Stimulated activated naive CD4-positive, alpha-beta T cell treated with Interleukin-2 at 50 U/mL for 16 hours (primary cell): Measurements from ENCODE around the gene IFNE.

ENCODE experiments used
- DNase-seq: peaks from one replicate; lab custom pipeline; 2025; lab: John Stamatoyannopoulos, UW

IFNE gene, protein sequence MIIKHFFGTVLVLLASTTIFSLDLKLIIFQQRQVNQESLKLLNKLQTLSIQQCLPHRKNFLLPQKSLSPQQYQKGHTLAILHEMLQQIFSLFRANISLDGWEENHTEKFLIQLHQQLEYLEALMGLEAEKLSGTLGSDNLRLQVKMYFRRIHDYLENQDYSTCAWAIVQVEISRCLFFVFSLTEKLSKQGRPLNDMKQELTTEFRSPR

DNA sequence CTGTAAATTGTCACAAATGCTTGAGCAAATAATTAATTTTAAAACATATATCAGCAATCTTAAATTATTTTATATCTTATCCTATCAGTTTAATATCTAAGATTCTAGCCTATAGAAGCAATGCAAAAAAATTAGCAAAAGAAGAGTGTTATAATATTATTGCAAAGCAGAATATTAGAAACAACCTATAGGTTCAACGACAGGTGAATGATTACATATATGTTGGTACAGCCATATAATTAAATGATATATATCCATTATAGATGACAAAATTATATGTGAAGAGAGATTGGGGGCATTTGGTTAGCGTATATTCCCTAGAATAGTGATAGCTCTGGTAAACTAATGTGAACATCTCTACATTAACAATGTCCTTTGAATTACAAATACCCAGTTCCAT lies at the start of gene IFNE:
TSS of gene IFNE (minus strand) at position 101 of the 400 bp plus-strand sequence. CDS start 619 bp downstream, outside the sequence.
- no peak for DNase-seq

- DNase-seq: no peak
Measured at GRCh38 chr9:21528123-21528808, 46.2 kb upstream of the IFNE start.

DNA sequence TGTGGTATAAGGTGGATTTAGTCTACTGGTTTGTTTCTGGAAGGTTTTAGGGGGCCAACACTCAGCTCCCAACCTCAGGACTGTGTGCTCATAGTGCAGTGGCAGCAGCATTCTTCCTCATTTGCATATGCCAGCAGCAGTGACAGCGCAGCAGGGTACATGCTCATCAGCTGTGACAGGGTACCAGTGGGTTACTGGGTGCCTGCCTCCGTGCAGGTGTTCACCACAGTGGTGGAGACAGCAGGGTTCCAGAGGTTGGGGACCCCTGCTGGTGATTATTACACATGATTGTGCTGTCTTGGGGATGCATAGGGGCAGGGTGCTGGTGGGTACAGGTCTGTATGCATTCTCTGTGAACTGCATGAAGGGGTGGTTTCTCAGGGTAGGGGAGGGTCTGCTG lies 45.5 kb upstream of the IFNE start:
- no peak for DNase-seq

DNA sequence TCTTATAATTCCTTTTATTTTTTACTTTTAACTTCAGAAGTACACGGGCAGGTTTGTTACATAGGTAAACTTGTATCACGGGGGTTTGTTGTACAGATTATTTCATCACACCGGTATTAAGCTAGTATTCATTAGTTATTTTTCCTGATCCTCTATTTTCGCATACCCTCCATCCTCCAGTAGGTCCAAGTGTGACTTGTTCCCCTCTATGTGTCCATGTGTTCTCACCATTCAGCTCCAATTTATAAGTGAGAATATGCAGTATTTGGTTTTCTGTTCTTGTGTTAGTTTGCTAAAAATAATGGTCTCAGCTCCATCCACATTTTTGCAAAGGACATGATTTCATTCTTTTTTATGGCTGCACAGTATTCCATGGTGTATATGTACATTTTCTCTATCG lies 43.1 kb upstream of the IFNE start:
- no peak for DNase-seq

GRCh38 chr9:21524099-21524830 lies 42.2 kb upstream of the IFNE start:
- no peak for DNase-seq

DNA sequence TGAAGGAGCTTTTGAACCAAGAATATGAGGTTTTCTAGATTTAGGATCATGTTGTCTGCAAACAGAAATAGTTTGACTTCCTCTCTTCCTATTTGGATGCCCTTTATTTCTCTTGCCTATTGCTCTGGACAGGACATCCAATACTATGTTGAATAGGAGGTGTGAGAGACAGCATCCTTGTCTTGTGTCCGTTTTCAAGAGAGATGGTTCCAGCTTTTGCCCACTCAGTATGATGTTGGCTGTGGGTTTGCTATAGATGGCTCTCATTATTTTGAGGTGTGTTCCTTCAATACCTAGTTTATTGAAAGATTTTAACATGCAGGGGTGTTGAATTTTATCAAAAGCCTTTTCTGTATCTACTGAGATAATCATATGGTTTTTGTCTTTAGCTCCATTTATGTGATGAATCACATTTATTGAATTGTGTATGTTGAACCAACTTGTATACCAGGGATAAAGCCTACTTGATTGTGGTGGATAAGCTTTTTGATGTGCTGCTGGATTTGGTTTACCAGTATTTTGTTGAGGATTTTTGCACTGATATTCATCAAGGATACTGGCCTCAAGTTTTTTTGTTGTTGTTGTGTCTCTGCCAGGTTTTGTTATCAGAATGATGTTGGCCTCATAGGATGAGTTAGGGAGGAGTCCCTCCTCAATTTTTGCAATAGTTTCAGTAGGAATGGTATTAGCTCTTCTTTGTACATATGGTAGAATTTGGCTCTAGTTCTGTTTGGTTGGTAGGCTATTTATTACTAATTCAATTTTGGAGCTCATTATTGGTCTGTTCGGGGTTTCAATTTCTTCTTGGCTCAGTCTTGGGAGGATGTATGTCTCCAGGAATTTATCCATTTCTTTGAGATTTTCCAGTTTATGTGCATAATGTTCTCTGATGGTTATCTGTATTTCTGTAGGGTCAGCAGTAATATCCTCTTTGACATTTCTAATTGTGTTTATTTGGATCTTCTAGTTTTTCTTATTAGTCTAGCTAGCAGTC lies 41.2 kb upstream of the IFNE start:
- DNase-seq: no peak

GRCh38 chr9:21522348-21522747 lies 40.2 kb upstream of the IFNE start:
- DNase-seq: no peak

GRCh38 chr9:21521448-21521847 lies 39.3 kb upstream of the IFNE start:
- DNase-seq: no peak

DNA sequence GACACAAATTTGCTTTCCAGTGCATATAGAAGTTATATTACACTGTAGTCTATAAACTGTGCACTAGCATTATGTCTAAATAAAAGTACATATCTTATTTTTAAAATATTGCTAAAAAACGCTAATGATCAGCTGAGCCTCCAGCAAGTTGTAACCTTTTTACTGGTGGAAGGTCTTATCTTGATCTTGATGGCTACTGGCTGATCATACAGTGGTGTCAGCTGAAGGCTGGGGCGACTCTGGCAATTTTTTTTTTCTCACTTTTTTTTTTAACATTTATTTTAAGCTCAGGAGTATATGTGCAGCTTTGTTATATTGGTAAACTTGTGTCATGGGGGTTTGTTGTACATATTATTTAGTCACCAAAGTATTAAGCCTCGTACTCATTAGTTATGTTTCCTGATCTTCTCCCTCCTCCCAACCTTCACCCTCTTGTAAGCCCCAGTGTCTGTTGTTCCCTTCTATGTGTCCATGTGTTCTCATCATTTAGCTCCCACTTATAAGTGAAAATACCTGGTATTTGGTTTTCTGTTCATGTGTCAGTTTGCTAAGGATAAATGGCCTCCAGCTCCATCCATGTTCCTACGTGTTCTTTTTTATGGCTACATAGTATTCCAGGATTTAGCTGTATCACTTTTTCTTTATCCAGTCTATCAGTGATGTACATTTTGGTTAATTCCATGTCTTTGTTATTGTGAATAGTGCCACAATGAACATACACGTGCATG lies 38.6 kb upstream of the IFNE start:
- no peak for DNase-seq

DNA sequence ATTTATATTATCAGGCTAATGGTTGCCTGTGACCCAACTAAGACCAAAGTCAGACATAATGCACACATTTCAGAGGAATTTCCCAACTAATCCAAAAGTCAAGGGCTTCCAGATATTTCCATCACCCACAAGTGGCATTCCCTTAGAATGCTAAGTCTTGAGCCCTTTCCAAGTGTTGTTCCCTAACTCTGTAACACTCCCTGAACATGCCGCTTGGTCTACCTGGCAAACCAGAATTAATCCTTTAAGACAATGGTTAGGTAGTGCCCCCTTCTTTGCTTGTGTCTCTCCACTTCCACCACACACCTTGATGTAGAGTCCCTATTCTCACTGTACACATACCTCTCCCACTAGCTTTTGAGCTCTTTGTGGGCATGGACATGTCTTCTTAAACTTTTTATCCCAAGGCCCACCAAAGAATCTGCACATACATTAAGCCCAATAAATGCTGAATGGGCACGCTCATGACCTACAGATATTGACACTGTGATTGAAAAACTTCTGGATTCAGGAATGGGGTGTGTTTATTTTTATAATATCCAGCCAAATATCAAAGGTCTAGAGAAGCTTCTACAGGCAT lies 37.8 kb upstream of the IFNE start:
- DNase-seq: no peak

GRCh38 chr9:21516796-21517195 lies 34.7 kb upstream of the IFNE start:
- DNase-seq: no peak

DNA sequence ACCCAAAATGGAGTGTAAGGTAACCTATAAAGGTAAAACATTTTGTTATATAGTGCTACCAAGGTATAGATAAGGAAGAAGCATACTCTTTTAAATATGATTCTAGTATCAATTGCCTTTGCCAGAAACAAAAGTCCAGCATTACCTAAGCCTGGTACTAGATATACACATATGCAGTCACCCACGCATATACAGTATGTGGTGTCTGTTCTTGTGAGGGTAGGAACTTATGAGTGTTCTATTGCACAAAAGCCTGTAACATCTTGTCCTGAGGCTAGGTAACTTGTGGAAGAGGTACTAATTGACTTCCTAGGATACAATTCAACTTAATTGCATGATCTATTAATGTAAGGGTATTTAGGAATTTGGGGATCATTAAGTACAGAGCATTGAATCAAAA lies 31.3 kb upstream of the IFNE start:
- DNase-seq: no peak

DNA sequence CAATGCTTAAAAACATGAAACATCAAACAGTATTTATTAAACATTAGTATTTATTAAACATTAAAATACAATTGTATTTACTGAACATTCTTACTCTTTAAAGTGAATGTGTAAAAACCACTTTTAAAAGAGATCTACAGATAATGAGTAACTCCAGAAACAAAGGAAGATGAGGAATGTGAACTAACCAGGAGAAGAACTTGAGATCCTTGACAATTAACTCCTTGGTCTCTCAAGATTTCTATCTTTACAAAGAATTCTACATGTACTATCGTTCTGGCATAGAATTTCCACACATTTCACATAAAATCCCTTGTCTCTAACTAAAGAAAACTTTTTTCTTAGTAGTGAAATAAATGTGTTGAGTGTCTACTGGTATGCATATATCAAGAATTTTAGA lies 28.7 kb upstream of the IFNE start:
- no peak for DNase-seq

DNA sequence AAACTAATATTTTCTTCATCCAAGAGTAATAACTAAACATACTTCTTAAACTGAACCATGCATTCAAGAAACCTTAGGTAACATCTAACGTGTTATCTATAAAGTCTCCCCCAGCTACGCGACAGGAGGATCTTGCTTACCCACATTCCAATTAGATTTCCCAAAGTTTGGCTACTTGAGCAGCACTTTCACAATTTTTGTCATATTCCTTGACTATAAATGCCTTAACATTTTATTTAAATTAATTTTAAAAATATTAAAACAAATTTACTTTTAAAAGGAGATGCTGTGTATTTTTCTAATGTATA lies 25.3 kb upstream of the IFNE start:
- DNase-seq: no peak

DNA sequence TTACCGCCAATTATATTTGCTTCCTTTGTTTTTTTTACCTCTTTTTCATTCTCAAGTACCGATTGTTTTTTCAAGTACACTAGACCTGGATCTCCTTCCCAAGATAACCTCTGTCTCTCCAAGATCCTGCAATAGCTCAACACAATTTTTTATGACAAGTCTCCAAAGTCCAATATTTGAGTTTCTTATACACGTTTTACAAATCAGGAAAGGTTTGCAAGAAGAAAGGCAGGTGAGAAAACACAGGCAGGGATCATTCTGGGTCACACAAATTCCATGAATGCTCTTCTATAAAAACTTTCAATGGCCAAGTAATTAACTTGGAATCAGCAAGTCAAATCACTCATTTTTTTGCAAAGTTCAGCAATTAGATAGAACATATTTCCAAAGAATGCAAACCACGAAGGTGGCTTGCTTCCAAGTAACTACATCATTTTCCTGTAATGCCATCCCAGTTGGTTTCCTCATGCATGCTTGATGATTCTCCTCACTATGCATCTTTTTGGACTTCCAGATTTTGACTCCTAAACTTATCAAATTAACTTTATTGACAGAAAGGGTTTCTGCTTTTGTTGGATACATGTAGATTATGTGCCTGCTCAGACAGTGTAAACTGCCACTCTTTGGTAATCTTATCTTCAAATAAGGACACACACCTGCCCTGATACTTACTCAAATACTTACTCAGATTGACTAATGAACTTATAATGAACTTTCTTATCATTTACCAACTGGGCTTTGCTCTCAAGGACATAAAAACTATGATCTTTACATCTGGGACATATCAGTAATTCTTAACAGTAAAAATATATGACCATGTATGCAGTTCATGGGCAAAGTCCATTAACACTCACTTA lies 24.7 kb upstream of the IFNE start:
- no peak for DNase-seq

DNA sequence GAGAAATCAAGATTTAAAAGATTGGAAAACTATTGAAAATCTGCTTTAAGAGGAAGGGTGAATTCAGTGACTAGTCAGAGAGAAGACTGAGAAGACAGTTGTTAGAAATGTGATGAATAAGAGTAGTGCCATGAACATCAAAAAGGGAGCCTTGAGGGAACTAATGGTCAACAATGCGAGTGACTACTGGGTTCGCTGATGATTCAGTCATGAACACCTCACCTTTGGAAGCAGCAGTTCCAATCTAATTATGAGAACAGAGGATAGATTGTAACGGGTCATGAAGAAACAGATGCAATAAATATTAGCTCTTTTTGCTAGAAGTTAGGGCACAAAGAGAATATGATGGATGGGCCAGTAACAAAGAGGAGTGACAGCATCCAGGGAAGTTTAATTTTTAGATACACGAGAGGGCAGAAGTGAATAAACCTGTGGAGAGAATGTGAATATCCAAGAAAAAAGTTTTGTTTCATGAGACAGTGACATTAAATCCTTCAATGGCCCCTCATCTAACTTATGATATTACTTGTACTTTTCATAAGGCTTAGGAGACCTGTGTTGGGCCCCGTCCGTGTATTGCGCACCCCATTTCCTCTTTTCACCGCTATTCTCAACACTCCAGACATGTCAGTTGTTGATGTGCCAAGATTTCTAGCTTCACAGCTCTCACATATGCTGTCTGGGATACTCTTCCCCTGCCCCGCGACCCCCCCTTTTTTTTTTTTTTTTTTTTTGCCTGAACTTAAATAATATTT lies 23.5 kb upstream of the IFNE start:
- DNase-seq: no peak

GRCh38 chr9:21504894-21505293 lies 22.8 kb upstream of the IFNE start:
- DNase-seq: no peak

DNA sequence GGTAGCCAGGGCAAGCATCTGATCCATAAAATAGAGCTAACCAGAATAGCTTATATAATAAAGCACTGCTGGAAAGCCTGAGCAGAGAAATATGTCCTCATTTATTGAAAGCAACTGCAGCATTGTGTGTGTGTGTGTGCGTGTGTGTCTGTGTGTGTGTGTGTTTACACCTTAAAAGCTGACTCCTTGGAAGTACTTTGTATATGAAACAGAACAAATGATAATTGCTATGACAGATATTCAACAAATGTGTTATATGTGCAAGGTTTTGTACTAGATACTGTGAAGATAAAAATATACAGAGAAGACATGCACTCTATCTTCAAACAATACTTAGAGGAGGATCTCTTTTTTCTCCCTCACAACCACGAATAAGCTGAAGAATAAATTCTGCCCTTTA lies 22.0 kb upstream of the IFNE start:
- no peak for DNase-seq

DNA sequence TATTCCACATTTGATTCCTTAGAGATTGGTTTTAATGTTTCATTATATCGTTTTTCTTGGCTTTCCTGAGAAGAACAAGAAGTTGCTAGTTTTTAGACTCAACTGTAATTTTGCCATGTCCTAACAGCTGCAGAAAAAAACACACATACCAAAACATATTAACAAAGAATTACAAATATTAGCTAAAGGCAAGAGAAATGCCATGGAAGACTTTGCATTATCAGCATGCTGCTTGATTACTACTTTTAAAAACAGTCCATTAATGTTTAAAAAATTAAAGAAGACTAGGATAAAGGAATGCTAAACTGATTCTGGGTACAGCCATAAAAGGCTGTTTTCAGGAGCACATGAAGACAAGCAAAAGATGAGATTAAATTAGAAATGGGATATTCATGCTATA lies 20.5 kb upstream of the IFNE start:
- DNase-seq: no peak

GRCh38 chr9:21499912-21500311 lies 17.8 kb upstream of the IFNE start:
- DNase-seq: no peak
